Measurements from ENCODE around the gene BRINP2.

- TF ChIP-seq POLR2AphosphoS5 (IDR thresholded peaks at IDR 0.05) = no peak
- TF ChIP-seq POLR2A (IDR thresholded peaks at IDR 0.05) = no peak
These were observed 118.8 kb downstream of the BRINP2 start for GRCh38 chr1:177289532-177289931.

All from stomach (tissue), 4 donors.